ENCODE measurements around the gene FASLG. TPM values are rescaled to one million over a fixed set of nuclear protein-coding genes. Genes with fewer than 3 reads are reported as not detected.

FASLG gene
- total RNA-seq, 1 experiment from 2014 or later = not detected

DNA sequence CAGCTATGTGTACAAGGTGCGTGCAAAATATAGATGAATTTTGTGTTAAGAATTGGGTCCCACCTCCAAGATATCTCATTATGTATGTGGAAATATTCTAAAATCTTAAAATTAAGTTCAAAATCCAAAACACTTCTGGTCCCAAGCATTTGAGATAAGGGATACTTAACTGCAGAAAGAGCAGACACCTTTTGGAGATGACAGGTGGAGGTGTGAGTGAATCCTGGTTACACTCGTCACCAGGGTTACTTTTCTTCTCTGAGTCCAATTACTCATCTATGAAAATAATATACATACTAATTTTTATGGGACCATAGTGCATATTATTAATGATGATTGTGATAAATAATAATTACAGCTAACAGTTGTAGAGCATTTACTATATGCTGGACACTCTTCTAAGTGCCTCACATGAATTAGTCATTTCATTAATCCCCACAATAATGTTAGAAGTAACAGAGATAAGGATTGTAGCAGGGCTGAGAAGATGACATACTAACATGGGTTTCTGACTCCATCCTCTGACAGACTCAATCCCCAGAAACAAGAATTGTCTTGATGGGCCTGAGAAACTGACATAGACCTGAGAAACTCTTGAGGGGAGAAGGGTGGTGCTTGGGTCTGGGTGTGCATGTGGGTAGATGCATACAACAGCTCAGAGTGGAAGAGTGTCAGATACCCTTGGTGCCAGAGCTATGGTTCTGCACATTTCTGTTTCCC is 8.3 kb upstream of the FASLG start:
- no TSS peak for BruUV-seq (replicated peaks)
- no peak for ATAC-seq

DNA sequence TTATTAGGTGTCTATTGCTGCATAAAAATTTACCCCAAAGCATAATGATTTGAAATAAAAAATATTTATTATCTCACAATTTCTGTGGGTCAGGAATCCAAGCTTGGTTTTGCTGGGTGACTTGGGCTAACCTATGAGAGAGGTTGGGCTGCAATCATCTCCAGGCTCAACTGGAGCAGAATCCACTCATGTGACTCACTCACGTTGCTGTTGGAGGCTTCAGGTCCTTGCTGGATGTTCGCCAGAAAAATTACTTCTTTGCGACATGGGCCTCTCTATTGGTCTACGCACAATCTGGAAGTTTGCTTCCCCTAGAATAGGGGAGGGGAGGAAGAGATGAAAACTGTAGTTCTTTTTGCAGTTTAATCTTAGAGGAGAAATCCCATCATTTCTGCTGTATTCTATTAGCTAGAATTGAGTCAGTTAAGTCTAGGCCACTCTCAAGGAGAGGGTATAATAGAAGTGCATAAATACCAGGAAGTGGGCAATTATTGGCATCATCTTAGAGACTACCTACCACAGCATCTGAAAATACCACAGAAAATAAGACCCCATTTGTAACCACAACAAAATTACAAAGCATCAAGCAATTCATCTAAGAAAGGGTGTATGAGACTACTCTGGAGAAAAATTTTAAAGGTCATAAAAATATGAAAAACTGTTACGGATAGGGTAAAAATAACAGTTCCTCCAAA is 5.7 kb upstream of the FASLG start:
- intact Hi-C loops (cut with micrococcal nuclease; ENCODE audit: unreplicated experiment) = no loop called here
- H3K9me3 ChIP-seq (ENCODE audit: control insufficient read depth, insufficient read depth, low read depth, low read length) = no peaks in the 10 kb centered on the region
- H3K4me3 ChIP-seq (ENCODE audit: low read depth in 2 of 2, low read length in 2 of 2) = no peak overlapping the region
- ChIA-PET CTCF (interaction anchor here (0.6 kb wide), 1 partner anchor 64 kb away, joined by 6 read pairs; no protein-coding TSS in a partner anchor), POLR2A (no interaction called here)
- H3K36me3 ChIP-seq (ENCODE audit: control insufficient read depth, insufficient read depth, low read length) = no peaks in the 10 kb centered on the region
- DNase-seq (ENCODE audit: low read depth, low spot score) (no peak), ATAC-seq (no peak; the same call in 1 of the 2 replicates)
- no peaks in the 10 kb centered on the region for H3K4me1 ChIP-seq (ENCODE audit: control insufficient read depth, insufficient read depth, low read length)
- in situ Hi-C loops (cut with HindIII; ENCODE audit: low pct_unique_long_range_greater_than_20kb, low sequenced_read_pairs) = no loop called here
- TF ChIP-seq, protein P1, sequence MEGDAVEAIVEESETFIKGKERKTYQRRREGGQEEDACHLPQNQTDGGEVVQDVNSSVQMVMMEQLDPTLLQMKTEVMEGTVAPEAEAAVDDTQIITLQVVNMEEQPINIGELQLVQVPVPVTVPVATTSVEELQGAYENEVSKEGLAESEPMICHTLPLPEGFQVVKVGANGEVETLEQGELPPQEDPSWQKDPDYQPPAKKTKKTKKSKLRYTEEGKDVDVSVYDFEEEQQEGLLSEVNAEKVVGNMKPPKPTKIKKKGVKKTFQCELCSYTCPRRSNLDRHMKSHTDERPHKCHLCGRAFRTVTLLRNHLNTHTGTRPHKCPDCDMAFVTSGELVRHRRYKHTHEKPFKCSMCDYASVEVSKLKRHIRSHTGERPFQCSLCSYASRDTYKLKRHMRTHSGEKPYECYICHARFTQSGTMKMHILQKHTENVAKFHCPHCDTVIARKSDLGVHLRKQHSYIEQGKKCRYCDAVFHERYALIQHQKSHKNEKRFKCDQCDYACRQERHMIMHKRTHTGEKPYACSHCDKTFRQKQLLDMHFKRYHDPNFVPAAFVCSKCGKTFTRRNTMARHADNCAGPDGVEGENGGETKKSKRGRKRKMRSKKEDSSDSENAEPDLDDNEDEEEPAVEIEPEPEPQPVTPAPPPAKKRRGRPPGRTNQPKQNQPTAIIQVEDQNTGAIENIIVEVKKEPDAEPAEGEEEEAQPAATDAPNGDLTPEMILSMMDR (IDR thresholded peaks at IDR 0.05) = no peak
- TF ChIP-seq POLR2AphosphoS5 (IDR thresholded peaks at IDR 0.05; ENCODE audit: low read depth, low read length) = no peak
- no peak for TF ChIP-seq TCF7L2 (IDR thresholded peaks at IDR 0.05; ENCODE audit: low read depth, low read length)
- TF ChIP-seq, protein P2, sequence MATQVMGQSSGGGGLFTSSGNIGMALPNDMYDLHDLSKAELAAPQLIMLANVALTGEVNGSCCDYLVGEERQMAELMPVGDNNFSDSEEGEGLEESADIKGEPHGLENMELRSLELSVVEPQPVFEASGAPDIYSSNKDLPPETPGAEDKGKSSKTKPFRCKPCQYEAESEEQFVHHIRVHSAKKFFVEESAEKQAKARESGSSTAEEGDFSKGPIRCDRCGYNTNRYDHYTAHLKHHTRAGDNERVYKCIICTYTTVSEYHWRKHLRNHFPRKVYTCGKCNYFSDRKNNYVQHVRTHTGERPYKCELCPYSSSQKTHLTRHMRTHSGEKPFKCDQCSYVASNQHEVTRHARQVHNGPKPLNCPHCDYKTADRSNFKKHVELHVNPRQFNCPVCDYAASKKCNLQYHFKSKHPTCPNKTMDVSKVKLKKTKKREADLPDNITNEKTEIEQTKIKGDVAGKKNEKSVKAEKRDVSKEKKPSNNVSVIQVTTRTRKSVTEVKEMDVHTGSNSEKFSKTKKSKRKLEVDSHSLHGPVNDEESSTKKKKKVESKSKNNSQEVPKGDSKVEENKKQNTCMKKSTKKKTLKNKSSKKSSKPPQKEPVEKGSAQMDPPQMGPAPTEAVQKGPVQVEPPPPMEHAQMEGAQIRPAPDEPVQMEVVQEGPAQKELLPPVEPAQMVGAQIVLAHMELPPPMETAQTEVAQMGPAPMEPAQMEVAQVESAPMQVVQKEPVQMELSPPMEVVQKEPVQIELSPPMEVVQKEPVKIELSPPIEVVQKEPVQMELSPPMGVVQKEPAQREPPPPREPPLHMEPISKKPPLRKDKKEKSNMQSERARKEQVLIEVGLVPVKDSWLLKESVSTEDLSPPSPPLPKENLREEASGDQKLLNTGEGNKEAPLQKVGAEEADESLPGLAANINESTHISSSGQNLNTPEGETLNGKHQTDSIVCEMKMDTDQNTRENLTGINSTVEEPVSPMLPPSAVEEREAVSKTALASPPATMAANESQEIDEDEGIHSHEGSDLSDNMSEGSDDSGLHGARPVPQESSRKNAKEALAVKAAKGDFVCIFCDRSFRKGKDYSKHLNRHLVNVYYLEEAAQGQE (IDR thresholded peaks at IDR 0.05; ENCODE audit: insufficient read depth in 1 of 2, low read depth in 2 of 2, low read length in 1 of 2) = no peak
- no peak for TF ChIP-seq SIN3A (IDR thresholded peaks at IDR 0.05; ENCODE audit: borderline replicate concordance, insufficient read depth, low read depth, low read length)
- H3K27me3 ChIP-seq (ENCODE audit: control insufficient read depth, insufficient read depth, low read length) = no peaks in the 10 kb centered on the region
- H3K27ac ChIP-seq (ENCODE audit: low read length) = no peak overlapping the region
- no TSS peak for BruUV-seq (replicated peaks)

More for the DNA sequence above, 8.3 kb upstream of the FASLG start:
- no peak overlapping the region for H3K4me3 ChIP-seq (ENCODE audit: low read depth in 2 of 2, low read length in 2 of 2)
- H3K27ac ChIP-seq (ENCODE audit: low read length) = no peak overlapping the region
- DNase-seq (ENCODE audit: low read depth, low spot score) = no peak
- no peaks in the 10 kb centered on the region for H3K27me3 ChIP-seq (ENCODE audit: control insufficient read depth, insufficient read depth, low read length)
- ChIA-PET CTCF (no interaction called here), POLR2A (no interaction called here)
- intact Hi-C loops (cut with micrococcal nuclease; ENCODE audit: unreplicated experiment) = no loop called here
- TF ChIP-seq SIN3A (IDR thresholded peaks at IDR 0.05; ENCODE audit: borderline replicate concordance, insufficient read depth, low read depth, low read length) (no peak), POLR2AphosphoS5 (IDR thresholded peaks at IDR 0.05; ENCODE audit: low read depth, low read length) (no peak), TCF7L2 (IDR thresholded peaks at IDR 0.05; ENCODE audit: low read depth, low read length) (no peak)
- TF ChIP-seq, protein P2 (IDR thresholded peaks at IDR 0.05; ENCODE audit: insufficient read depth in 1 of 2, low read depth in 2 of 2, low read length in 1 of 2) = no peak
- TF ChIP-seq, protein P1 (IDR thresholded peaks at IDR 0.05) = no peak
- in situ Hi-C loops (cut with HindIII; ENCODE audit: low pct_unique_long_range_greater_than_20kb, low sequenced_read_pairs) = no loop called here
- H3K4me1 ChIP-seq (ENCODE audit: control insufficient read depth, insufficient read depth, low read length) = no peaks in the 10 kb centered on the region
- H3K9me3 ChIP-seq (ENCODE audit: control insufficient read depth, insufficient read depth, low read depth, low read length) = no peaks in the 10 kb centered on the region
- H3K36me3 ChIP-seq (ENCODE audit: control insufficient read depth, insufficient read depth, low read length) = no peaks in the 10 kb centered on the region
